GM21390 (cell line): ENCODE measurements around the gene PTGDS.

ENCODE experiments used
- ATAC-seq: cut with Tn5 transposase; IDR thresholded peaks from one replicate; pipeline ENCODE4 v1.9.1; 2021; ENCODE audit not compliant: unreplicated experiment

PTGDS gene

DNA sequence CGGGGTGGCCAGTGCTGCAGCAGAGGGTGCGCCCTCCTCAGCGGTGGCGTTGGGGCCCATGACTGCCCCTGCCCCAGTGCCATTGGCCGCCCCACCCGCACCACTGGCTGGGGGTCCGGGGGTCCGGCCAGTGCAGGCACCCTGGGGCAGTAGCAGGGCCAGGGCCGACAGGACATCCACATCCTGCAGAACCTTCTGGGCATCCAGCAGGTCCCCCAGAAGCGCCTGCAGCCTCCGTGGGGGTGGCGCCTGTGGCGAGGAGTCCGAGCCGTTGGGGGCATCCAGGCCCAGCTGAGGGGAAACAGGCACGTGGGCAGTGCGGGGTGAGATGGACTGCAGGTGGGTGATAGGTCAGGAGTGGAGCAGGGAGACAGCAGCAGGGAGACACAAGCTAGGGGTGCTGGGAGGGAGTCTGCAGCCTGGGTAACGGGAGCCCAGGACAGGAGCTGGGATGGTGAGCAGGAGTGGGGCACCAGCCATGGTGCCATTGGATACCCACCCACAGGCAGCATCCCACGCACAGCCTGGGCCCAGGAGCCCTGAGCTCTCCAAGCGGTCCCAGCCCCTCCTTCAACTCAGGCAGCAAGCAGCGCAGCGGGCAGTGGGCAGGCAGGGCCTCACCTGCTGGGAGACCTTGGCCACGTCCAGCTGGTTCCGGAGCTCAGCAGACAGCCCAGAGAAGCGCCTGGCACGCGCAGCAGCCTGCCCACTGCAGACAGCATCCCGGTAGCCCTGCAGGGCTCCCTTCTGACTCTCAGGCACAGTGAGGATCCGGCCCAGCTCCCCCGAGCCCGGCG lies 43.7 kb downstream of the PTGDS start:
- no peak for ATAC-seq

DNA sequence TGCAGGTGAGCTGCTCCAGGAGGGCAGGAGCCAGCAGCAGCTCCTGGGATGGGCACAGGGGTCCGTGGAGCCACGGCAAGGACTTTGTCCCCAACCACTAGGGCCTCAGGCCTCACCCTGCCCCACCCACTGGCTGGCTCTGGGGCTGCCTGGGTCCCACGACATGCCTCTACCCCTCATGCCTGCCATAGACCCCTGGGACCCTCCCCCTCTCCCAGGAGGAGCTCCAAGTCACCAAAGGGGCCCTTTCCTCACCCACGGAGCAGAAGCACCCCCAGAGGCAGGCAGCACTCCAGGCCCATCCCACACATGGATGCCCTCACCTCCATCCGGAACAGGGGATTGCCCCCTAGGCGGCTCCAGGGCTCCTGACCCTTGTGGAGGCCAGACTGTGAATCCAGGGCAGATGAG lies 44.3 kb downstream of the PTGDS start:
- no peak for ATAC-seq

DNA sequence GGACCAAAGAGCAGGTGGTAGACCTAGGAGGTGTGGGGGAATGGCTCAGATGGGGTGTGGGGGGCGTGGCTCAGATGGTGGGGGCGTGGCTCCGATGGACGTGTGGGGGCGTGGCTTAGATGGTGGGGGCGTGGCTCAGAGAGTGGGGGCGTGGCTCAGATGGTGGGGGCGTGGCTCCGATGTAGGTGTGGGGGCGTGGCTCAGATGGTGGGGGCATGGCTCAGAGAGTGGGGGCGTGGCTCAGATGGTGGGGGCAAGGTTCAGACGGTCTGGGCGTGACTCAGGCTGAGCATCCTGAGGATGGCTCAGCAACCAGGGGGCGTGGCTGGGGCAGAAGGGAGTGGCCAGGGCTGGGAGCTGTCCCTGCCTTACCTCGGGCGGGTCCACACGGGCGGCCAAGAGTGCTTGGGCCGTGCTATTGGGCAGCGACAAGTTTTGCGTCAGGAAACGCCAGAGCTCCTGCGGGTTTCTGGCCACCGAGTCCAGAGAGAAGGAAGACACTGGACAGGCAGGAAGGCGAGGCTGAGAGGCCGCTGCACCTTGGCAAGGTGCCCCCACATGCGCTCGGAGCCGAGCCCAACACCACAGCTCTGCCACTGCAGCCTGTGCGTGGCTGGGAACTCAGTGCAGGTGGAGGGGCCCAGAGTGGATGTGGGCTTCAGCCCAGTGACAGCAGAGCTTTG lies 44.8 kb downstream of the PTGDS start:
- ATAC-seq: no peak

DNA sequence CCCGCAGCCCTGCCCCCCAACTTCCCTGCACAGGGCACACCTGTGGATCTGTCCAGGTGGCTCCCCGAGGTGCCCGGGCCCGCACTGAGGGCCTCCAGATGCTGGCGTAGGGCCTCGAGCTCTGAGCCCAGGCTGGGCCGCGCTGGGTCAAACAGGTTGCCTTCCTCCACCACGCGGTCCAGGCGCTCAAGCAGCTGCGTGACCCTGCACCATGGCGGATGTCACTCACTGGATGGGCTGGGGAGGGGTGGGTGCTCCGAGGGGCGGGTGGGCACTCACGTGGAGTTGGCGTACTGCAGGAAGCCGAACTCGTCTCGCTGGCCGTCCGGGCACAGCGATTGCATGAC lies 45.3 kb downstream of the PTGDS start:
- no peak for ATAC-seq

DNA sequence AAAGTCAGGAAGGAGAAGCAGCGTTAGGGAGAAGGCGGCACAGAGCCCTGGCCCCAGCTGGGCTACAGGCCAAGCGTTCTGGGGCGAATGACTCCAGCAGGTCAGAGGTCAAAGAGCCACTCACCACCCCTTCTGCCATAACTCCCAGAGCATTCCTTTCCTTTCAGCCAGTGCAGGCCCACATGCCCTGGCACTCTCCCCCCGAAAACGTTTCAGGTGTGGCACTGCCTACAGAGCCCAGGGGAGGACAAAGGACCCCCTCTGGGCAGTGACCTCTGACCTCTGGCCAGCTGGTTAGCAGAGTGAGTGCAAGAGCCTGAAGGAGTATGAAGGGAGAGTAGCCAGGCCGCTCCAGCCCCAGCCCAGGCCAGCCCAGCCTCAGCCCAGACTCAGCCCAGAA lies 45.9 kb downstream of the PTGDS start:
- ATAC-seq: no peak

DNA sequence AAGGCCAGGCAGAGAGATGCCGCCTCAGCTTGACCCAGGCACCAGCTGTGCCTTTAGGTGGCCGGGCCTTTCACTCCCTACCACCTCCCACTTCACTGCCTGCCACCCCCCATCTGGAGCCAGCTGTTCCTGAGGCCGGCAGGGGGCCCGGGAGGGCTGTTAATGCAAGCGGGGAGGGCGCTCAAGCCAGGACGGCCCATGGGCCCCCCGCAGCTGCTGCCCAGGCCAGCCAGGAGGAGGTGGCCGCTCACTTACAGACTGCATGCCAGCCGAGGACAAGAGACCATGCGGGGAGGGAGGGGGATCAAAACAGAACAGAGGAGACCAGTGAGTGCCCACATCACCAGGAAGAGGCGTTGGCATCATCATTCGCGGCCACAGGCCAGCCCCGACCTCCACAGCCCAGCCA lies 46.3 kb downstream of the PTGDS start:
- no peak for ATAC-seq

DNA sequence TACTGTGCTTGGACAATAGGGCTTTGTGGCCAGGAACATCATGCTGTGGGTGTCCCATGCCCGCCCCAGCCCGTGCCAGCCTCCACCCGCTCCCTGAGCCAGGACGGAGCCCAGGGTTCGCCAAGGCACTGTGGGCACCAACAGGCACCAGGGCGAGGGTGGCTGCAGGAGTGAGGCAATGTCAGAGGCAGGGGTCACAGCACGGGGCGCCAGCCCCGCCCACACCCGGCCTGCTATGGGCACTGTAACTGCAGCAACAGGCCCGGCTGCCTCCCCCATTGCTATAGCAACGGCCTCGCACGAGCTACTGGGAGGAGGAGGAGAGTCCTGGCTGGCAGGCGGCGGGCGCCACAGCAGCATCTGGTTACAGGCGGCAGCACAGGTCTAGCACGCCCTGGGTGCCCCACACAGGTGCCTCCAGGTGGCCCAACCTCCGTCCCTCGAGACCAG lies 48.2 kb downstream of the PTGDS start:
- no peak for ATAC-seq

DNA sequence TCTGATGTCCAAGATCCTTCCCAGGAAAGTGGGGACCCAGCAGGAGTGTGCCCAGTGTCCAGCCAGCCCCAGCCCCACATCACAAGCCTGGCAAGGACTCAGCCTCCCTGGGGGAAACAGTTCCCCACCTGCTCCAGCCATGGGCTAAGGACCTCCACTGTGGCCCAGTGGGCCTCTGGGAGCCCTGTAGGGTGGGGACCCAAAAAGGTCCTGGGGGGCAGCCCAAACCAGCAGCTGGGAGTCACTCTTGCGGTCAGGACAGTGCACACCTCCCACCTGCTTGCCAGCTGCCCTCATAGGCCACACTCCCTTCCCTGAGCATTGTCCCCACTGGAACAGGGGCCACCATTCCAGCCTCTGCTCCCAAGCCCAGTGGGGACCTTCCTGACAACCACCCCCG lies 49.1 kb downstream of the PTGDS start:
- ATAC-seq: no peak

DNA sequence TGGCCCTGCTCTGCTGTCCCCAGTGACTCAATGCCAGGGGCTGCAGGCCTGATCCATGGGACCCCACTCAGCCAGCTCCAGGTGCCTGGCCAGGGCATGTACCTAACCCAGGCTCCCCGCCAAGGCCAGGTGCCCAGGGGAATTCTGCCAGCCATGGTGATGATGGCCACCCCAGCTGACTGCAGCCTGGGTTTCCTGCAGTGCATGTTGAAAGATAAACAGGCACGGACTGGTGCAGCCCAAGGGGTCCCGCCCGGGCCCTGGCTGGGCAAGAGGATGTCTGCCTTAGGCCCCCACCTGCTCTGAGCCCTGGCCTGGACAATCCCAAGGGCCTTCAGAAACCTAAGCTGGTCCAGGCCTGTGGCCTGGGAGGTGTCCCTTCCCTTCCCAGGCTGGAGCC lies 49.5 kb downstream of the PTGDS start:
- no peak for ATAC-seq

DNA sequence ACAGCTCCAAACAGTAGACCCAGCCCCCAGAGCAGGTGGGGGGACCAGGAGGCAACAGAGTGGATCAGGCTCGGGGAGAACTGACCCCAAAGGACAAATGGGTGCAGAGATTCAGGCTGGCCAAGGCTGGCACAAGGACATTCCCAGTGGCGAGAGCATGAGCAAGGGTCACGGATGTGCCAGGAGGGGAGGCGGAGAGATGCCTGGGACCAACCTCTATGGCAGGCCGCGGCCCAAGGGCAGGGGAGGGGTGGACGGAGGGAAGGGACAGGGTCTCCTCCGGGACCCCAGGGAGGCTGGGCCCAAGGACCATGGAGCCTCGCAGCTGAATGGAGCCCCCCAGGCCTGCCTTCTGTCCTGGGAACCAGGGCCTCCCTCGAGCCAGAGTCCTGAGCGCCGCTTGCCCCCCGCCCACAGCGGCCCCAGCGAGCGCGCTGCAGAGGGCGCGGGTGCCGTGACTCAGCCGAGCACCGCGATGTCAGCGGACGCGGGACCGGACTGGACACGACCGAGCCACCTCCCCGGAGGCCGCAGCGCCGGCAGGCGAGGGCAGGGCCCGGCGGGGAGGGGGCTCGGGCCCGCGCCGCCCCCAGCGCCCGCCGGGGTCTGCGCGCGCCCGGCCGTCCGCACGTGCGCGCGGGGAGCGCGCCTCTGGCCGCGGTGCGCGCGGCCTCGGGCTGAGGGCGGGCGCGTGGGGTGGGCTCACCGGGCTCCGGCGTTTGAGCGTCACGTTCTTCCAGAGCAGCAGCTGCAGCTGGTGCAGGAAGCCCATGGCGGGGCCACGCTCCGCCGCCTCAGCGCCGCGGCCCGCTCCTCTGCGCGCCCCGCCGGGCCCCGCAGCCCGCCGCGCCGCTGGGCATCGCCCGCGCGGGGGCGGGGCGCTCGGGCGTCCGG lies 50.3 kb downstream of the PTGDS start, which contains the start of gene ABCA2:
TSS of gene ABCA2 (minus strand) at position 869 of the 894 bp plus-strand sequence. CDS start at position 772, 97 bp downstream.
- no peak for ATAC-seq

DNA sequence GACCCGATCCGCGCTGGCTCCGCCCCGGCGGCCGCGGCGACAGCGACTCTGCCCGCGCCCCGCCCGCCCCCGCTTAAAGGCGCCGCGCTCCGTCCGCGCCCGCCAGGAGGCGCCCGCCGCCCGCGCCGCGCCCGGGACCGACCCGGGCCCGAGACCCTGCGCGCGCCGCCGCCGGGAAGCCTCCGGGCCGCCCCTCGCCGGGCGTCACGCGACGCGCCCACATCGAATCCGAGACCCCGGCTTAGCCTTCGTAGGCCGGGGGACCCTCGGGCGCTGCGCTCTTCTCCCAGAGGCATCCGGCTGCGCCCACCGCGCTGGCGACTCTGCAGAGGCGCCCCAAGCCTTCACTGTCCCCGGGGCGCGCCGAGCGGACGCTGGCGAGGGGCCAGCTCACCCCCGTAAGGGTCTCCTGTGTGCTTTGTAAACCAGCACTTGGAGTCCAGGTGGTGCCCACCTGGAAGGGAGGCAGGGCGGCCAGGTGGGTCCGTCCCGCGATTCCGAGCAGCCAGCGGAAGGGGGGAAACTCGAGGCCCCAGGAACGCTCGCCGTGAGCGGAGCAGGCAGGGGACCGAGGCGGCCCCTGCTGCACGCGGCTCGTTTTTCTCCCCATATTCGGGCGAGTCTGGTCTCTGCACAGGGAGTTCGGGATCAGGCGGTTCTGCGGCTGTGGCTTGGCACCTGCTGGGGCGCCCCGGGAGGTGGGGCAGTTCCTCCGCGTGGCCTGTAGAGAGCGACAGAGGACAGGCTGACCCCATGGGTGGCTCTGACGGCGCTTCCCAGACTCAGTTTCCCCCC lies 51.2 kb downstream of the PTGDS start:
- peak; percentile 45 for ATAC-seq

DNA sequence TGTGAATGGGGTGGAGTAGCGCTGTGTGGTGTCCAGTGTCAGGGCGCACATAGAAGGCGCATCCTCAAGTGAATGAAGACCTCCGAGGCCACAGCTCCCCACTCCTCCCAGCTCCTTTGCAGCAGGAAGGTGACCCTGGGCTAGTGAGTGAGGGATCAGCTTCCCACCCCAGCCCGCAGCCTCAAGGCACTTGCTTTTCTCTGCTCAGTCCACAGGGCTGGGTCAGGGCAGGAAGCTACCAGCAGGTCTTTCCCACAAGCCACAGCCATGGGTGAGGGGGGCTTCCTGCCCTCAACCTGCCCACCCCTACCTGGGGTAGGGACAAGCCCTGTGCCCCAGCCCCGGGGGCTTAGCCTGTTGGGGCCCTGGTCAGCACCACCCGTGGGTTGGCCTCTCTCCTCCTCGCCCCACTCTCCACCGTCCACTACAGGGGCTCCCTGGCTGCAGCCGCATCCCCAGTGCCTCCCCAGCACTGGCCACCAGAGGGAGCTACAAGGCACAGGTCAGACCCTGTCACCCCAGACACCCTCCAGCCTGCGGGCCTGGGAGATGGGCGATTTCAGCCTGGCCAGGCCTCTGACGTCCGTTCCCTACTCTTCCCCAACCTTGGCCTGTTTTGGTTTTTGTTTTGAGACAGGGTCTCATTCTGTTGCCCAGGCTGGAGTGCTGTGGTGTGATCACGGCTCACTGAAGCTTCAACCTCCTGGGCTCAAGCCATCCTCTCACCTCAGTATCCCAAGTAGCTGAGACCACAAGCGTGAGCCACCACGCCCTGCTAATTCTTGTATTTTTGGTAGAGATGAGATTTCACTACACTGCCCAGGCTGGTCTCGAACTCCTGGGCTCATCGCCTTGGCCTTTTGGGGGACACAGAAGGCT lies 52.0 kb downstream of the PTGDS start:
- peak; percentile 44 for ATAC-seq

DNA sequence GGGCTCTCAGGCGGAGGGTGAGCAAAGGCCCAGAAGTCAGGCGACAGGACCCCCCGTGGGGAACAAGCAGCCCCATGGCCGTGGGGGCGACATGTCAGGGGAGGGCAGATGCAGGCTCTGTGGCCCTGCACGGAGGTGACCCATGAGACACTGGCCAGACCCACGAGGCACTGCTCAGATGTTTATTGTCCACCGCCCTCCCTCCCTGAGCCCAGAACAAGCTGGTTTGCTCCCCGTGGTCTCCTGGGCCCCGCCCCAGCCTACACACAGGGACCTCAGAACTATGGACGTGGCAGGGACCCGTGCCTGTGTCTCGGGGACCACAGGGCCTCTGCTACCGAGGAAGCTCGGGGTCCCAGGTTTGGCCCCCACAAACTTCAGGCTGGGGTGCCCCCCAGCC lies 52.7 kb downstream of the PTGDS start:
- no peak for ATAC-seq

DNA sequence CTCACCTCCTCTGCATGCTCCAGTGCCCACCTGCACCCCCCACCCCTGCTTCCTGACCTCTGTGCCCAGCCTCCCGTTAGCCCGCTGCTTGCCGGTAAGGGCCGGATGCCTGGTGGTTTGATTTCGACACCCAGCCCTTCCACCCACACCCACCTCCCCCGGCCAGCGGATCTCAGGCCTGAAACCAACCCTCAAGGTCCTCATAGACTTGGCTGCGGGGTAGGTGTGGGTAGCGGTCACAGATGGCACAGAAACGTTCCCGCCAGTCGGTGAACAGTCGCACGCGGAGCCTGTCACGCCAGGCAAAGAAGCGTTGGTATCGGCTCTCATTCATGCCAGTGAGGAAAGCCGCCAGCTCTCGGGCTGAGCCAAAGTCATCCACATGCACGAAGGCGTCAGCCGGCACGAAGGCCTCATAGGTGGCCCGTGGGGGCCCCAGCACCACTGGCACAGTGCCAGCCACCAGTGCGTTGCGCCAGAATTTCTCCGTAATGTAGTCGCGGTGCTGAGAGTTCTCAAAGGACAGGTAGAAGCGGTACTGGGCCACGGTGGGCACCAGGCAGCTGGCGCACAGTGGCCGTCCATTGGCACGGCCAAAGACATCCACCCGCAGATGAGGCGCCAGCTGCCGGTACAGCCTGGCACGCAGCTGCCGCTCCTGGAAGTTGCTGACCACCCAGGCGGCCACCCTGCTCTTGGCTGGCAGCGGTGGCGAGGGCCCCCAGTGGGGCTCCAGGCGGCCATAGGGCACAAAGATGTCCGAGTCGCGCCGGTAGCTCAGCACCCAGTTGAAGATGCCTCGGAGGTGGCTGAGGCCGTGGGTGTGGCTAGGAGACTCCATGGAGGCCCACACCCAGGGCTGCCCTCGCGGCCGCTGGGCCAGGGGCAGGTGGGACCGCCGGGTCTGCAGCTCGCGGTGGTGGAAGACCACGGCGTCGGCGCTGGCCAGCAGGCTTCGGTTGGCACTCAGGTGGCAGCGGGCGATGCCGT lies 53.5 kb downstream of the PTGDS start:
- ATAC-seq: no peak
